ENCODE data around the gene TNIP3.

GRCh38 chr4:121150003-121150402 lies 14.1 kb downstream of the TNIP3 start:
- TF ChIP-seq POLR2AphosphoS5 (IDR thresholded peaks at IDR 0.05; ENCODE audit: low read depth, low read length), result no peak
- TF ChIP-seq TAF1 (IDR thresholded peaks at IDR 0.05; ENCODE audit: borderline replicate concordance, insufficient read depth, low read length), result no peak

Data from PFSK-1 (cell line).